ENCODE measurements around the gene BBLN.
A peak's percentile ranks its signal among the peaks of the same experiment; 100 is the strongest.

Gene BBLN

DNA sequence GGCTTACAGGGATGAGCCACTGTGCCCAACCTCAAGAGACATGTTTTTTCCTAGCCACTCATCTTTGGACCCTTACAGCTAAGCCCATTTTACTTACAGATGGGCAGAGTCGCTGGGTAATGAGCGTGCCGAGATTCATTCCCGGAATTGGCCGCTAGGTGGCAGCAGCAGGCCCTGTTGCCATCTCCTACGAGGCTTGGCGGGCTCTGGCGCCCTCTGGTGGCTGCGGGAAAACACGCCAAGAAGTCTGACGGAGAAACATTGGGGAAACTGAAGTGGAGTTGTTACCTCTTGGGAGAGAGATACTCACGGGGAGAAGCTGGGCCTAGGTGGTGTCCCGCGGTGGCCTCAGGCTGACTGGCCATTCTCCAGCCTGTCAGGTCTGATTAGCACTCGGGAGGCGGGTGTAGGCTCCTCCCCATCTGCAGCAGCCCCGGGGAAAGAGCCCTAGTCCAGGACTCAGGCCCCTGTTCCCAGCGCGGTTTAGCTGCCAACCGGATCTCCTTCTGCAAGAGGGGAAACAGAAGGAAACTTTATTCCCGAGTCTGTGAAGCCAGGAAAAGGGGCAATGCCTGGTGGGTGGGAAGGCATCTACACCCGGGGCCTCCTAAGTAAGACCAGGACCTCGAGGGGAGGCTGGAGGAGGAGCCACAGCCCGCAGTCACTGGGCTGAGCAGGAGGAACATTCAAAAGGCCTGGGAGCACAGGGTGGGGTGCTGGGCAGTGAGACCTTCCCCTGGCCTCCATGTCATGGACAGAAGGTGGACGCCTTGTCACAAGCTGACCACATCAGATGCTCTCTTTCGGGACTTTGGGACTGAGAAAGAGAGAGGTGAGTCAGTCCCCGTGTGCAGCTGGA, 42.2 kb upstream of the BBLN start:
- DNase-seq (ENCODE audit: low read depth) = no peak
- H3K4me3 ChIP-seq (ENCODE audit: low read length) = no peak overlapping the region
- TF ChIP-seq, protein P1, sequence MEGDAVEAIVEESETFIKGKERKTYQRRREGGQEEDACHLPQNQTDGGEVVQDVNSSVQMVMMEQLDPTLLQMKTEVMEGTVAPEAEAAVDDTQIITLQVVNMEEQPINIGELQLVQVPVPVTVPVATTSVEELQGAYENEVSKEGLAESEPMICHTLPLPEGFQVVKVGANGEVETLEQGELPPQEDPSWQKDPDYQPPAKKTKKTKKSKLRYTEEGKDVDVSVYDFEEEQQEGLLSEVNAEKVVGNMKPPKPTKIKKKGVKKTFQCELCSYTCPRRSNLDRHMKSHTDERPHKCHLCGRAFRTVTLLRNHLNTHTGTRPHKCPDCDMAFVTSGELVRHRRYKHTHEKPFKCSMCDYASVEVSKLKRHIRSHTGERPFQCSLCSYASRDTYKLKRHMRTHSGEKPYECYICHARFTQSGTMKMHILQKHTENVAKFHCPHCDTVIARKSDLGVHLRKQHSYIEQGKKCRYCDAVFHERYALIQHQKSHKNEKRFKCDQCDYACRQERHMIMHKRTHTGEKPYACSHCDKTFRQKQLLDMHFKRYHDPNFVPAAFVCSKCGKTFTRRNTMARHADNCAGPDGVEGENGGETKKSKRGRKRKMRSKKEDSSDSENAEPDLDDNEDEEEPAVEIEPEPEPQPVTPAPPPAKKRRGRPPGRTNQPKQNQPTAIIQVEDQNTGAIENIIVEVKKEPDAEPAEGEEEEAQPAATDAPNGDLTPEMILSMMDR (conservative IDR thresholded peaks at IDR 0.05; ENCODE audit: low read depth, low read length) = peak; percentile 100

DNA sequence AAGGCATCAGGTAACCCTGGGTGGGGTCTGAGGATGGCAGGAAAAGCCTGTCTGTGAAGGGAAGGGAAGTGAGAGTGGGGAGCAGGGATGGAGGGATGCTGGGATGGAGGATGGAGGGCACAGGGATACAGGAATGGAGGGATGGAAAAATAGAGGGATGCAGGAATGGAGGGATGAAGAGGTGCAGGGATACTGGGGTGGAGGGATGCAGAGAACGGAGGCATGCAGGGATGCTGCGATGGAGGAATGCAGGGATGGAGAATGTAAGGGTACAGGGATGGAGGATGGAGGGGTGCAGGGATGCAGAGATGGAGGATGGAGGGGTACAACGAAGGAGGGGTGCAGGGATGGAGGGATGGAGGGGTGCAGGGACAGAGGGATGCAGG, 41.6 kb upstream of the BBLN start:
- DNase-seq (ENCODE audit: low read depth) = no peak
- TF ChIP-seq, protein P1 (conservative IDR thresholded peaks at IDR 0.05; ENCODE audit: low read depth, low read length) = no peak
- H3K4me3 ChIP-seq (ENCODE audit: low read length) = no peak overlapping the region

DNA sequence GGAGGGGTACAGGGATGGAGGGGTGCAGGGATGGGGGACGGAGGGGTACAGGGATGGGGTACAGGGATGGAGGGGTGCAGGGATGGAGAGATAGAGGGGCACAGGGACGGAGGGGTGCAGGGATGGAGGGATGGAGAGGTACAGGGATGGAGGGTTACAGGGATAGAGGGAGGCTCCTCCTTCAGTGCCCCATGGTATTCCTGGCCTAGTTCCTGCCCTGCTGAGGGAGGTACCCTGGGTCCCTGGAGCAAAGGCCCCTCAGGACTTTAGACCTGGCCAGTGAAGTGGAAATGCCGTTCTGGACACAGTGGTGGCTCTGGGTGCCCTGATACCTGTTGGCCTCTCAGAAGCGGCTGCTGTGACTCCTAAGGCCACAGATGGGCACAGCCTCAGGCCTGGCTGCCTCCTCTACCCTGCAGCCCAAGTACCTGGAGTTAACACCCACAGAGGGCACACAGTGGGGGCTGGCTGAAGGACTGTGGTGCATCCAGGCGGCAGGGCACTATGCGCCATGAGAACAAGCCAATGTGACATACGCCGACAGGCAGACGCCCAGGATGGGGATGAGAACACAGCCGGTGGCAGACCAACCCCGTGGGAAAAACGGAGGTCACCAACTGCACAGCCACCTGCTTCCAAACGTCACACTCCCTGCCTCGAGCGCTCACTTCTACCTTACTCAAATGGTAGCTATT, 40.9 kb upstream of the BBLN start:
- TF ChIP-seq, protein P1 (conservative IDR thresholded peaks at IDR 0.05; ENCODE audit: low read depth, low read length) = no peak
- no peak overlapping the region for H3K4me3 ChIP-seq (ENCODE audit: low read length)
- DNase-seq (ENCODE audit: low read depth) = no peak

DNA sequence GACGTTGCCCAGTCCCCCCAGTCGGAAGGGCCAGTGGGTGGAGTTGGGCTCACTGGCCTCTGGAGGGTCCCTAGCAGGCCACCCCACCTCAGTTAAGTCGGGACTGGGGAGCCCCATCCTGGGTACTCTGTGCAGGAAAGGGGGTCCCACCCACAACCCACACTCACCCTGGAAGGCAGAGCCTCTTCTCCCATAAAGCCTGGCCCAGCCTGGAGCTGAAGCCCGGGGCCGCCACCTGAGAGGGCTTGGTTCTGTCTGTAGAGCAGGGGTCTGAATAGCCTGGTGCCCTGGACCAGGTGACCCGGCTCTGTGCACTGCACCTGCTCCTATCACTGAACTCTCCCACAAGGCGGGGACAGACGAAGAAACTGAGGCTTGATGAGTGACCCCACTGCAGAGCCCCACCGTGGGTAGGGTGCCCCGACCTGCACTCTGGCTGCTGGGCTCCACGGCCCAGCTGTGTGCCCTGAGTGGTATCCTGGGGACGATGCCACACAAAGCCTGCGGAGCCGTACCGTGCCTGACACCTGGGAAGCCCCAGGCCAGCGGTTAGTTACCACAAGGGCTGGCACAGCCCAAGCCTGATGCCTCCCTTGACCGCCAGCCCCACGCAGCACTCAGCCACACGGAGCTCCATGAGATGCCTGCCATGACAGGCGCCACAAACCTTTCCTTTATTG, 39.9 kb upstream of the BBLN start:
- no peak for DNase-seq (ENCODE audit: low read depth)
- TF ChIP-seq, protein P1 (conservative IDR thresholded peaks at IDR 0.05; ENCODE audit: low read depth, low read length) = no peak
- H3K4me3 ChIP-seq (ENCODE audit: low read length) = no peak overlapping the region

DNA sequence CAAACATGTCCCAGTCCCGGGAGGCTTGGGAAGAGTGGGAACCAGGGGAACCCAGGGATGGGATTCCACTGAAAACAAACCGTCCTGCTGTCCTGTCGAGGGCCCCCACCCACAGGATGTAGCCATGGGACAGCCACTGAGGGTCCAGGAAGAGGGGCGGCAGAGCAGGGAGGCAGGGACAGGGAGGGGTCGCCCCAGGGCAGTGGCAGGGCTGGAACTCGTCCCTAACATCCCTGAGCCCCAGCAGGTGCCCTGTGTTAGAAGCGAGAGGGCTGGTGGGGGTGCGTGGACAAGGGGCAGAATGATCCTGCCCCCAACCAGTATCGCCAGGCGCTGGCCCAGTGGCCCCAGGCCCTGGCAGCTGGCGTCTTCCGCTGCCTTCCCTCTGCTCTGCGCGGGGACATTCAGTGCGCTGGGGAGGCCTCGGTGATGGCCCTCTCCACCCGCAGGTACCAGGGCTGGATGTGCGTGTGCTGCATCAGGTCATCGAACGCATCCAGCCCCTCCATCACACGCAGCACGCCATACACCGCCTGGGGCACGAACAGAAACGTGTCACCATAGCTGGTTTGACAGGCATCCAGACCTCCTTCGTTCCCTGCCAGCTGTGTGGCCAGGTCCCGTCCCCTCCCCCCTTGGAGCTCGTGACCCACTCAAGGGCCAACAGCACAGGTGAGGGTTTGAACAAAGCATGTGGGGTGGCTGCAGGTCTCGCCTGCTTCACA, 39.2 kb upstream of the BBLN start:
- TF ChIP-seq, protein P1 (conservative IDR thresholded peaks at IDR 0.05; ENCODE audit: low read depth, low read length) = no peak
- DNase-seq (ENCODE audit: low read depth) = no peak
- no peak overlapping the region for H3K4me3 ChIP-seq (ENCODE audit: low read length)

DNA sequence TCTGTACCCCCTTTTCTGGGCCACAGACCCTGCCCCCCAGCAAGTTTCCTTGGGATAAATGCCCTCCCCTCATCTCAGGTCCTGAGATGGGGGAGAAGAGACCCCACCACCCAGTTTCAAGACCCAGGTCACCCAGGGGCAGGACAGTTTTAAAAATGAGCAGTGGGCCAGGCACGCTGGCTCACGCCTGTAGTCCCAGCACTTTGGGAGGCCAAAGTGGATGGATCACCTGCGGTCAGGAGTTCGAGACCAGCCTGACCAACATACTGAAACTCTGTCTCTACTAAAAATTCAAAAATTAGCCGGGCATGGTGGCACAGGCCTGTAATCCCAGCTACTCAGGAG, 38.6 kb upstream of the BBLN start:
- no peak for DNase-seq (ENCODE audit: low read depth)
- H3K4me3 ChIP-seq (ENCODE audit: low read length) = no peak overlapping the region
- TF ChIP-seq, protein P1 (conservative IDR thresholded peaks at IDR 0.05; ENCODE audit: low read depth, low read length) = no peak
